Uterus (tissue), 4 donors: Measurements from ENCODE around the gene CRIM1. TPM values are rescaled to one million over a fixed set of nuclear protein-coding genes. Genes with fewer than 3 reads are reported as not detected.

ENCODE experiments used
- DNase-seq, 2 donors: peaks; one replicate each; pipeline ENCODE4 v3.0.0-alpha.2; 2019 to 2020
- H3K27ac ChIP-seq, 2 donors: fragments of 200-600 bp; sonication (generic); 1 replicate in 1 of 2; 2 replicates in 1 of 2; pipeline ENCODE4 v1.5.1; 2016 to 2018
- H3K27me3 ChIP-seq, 2 donors: fragments of 200-600 bp; sonication (generic); one replicate each; pipeline ENCODE4 v1.5.1; 2018 to 2019; ENCODE audit warnings: control low read depth in 1 of 2
- H3K36me3 ChIP-seq, 2 donors: fragments of 200-600 bp; sonication (generic); one replicate each; pipeline ENCODE4 v1.5.1; 2019; ENCODE audit warnings: control low read depth in 1 of 2
- H3K4me1 ChIP-seq, 2 donors: fragments of 200-600 bp; sonication (generic); one replicate each; pipeline ENCODE4 v1.5.1; 2018 to 2019; ENCODE audit warnings: control low read depth in 1 of 2
- H3K4me3 ChIP-seq, 2 donors: fragments of 200-600 bp; sonication (generic); 1 replicate in 1 of 2; 2 replicates in 1 of 2; pipeline ENCODE4 v1.5.1; 2018 to 2019; ENCODE audit warnings: mild to moderate bottlenecking in 1 of 2
- H3K9me3 ChIP-seq, 2 donors: fragments of 200-600 bp; sonication (generic); one replicate each; pipeline ENCODE4 v1.5.1; 2019; ENCODE audit warnings: control low read depth in 1 of 2
- CTCF ChIP-seq, 4 experiments: fragments of 200-600 bp in 2 of 4; fragments of 450-650 bp in 2 of 4; sonication (generic) in 2 of 4; IDR thresholded peaks; one replicate each; pipeline ENCODE4 v1.5.1; 2016 to 2019; ENCODE audit warnings: antibody characterized with exemption in 4 of 4, mild to moderate bottlenecking in 2 of 4, moderate library complexity in 1 of 4
- POLR2A ChIP-seq, 2 donors: fragments of 450-650 bp; IDR thresholded peaks; one replicate each; pipeline ENCODE4 v1.6.1; 2016; ENCODE audit warnings: antibody characterized with exemption in 2 of 2, mild to moderate bottlenecking in 1 of 2, moderate library complexity in 1 of 2
- intact Hi-C: fragments of 100-400 bp; cut with DNase I; formaldehyde crosslinking; loops from one replicate; pipeline ENCODE4 v1.15.1; 2023; ENCODE audit warnings: low total_unique reads
- total RNA-seq, 4 donors: library from RNA; depleted of rRNA in 3 of 4; stranded (reverse); fragments of >200 nt in 3 of 4; gene quantifications; one replicate each; pipeline versions ENCODE4 v1.1.0 to v1.2.4, GENCODE V29; 2014 to 2023
- donor health status: DM: yes; HTN: yes; CAD: no.

The CRIM1 gene
- total RNA-seq, 4 donors from 2014 or later, result 51.2 to 168 (median 66.6) TPM

- intact Hi-C loops, result no loop called here
- DNase-seq, result no peak
- Histone ChIP-seq H3K9me3 (no peaks in the 10 kb centered on the region), H3K27me3 (no peaks in the 10 kb centered on the region), H3K4me3 (no peak overlapping the region), H3K36me3 (no peaks in the 10 kb centered on the region), H3K27ac (peak overlapping the region; percentile 13 to 57), H3K4me1 (peaks cover 0 to 3% of the 10 kb centered on the region in 2 donors)
- TF ChIP-seq CTCF (IDR thresholded peaks at IDR 0.05) (no peak), POLR2A (IDR thresholded peaks at IDR 0.05) (no peak)
Measured at GRCh38 chr2:36550006-36550405, 194.4 kb downstream of the CRIM1 start.

- no peaks in the 10 kb centered on the region for H3K36me3 ChIP-seq
- H3K27me3 ChIP-seq, result no peaks in the 10 kb centered on the region
- no peak overlapping the region for H3K4me3 ChIP-seq
- H3K9me3 ChIP-seq, result no peaks in the 10 kb centered on the region
- TF ChIP-seq CTCF (IDR thresholded peaks at IDR 0.05), result no peak
- TF ChIP-seq POLR2A (IDR thresholded peaks at IDR 0.05), result no peak
- no peak overlapping the region for H3K27ac ChIP-seq
- DNase-seq, result no peak
- intact Hi-C loops, result no loop called here
- peaks cover 0 to 3% of the 10 kb centered on the region in 2 donors for H3K4me1 ChIP-seq
Measured at GRCh38 chr2:36553683-36554082, 198.1 kb downstream of the CRIM1 start.

GRCh38 chr2:36554531-36554930 is 199.0 kb downstream of the CRIM1 start:
- H3K36me3 ChIP-seq, result no peaks in the 10 kb centered on the region
- H3K9me3 ChIP-seq, result no peaks in the 10 kb centered on the region
- no peak overlapping the region for H3K27ac ChIP-seq
- DNase-seq, result no peak
- H3K4me3 ChIP-seq, result no peak overlapping the region
- no peaks in the 10 kb centered on the region for H3K27me3 ChIP-seq
- TF ChIP-seq CTCF (IDR thresholded peaks at IDR 0.05), result no peak
- TF ChIP-seq POLR2A (IDR thresholded peaks at IDR 0.05), result no peak
- H3K4me1 ChIP-seq, result no peaks in the 10 kb centered on the region
- intact Hi-C loops, result no loop called here

GRCh38 chr2:36555789-36556188 is 200.2 kb downstream of the CRIM1 start:
- no peaks in the 10 kb centered on the region for H3K36me3 ChIP-seq
- no peak overlapping the region for H3K27ac ChIP-seq
- intact Hi-C loops, result no loop called here
- DNase-seq, result no peak
- no peaks in the 10 kb centered on the region for H3K4me1 ChIP-seq
- no peak overlapping the region for H3K4me3 ChIP-seq
- no peak for TF ChIP-seq CTCF (IDR thresholded peaks at IDR 0.05)
- no peak for TF ChIP-seq POLR2A (IDR thresholded peaks at IDR 0.05)
- H3K27me3 ChIP-seq, result no peaks in the 10 kb centered on the region
- H3K9me3 ChIP-seq, result no peaks in the 10 kb centered on the region

GRCh38 chr2:36556842-36557241 is 201.3 kb downstream of the CRIM1 start:
- DNase-seq, result no peak
- H3K4me3 ChIP-seq, result no peak overlapping the region
- H3K9me3 ChIP-seq, result no peaks in the 10 kb centered on the region
- H3K36me3 ChIP-seq, result no peaks in the 10 kb centered on the region
- intact Hi-C loops, result no loop called here
- no peaks in the 10 kb centered on the region for H3K4me1 ChIP-seq
- no peak overlapping the region for H3K27ac ChIP-seq
- no peak for TF ChIP-seq POLR2A (IDR thresholded peaks at IDR 0.05)
- no peak for TF ChIP-seq CTCF (IDR thresholded peaks at IDR 0.05)
- no peaks in the 10 kb centered on the region for H3K27me3 ChIP-seq
